Naive B cell (primary cell): ENCODE measurements around the gene NATD1. TPM values are rescaled to one million over a fixed set of nuclear protein-coding genes. Genes with fewer than 3 reads are reported as not detected.

ENCODE experiments used
- ATAC-seq, 2 donors: fragments of 150-1000 bp; cut with Tn5 transposase; 2 replicates each; pipeline ENCODE4 v1.10.0; 2021; ENCODE audit warnings: low read depth in 2 of 2, mild to moderate bottlenecking in 2 of 2, moderate library complexity in 2 of 2
- DNase-seq: peaks from one replicate; pipeline ENCODE4 v3.0.0; 2022
- H3K27ac Mint-ChIP-seq, 6 donors: one replicate each; pipeline ENCODE4 v1.8.0; 2020 to 2022; ENCODE audit warnings: mild to moderate bottlenecking in 6 of 6, mixed read lengths in 6 of 6, moderate library complexity in 5 of 6, inconsistent platforms in 2 of 6
- H3K27me3 Mint-ChIP-seq, 3 donors: one replicate each; pipeline ENCODE4 v1.8.0; 2021 to 2022; ENCODE audit warnings: mixed read lengths in 3 of 3, mild to moderate bottlenecking in 1 of 3
- H3K36me3 Mint-ChIP-seq, 2 donors: one replicate each; pipeline ENCODE4 v1.8.0; 2020 to 2022; ENCODE audit warnings: mixed read lengths in 2 of 2, inconsistent platforms in 1 of 2, mild to moderate bottlenecking in 1 of 2
- H3K4me1 Mint-ChIP-seq, 3 donors: one replicate each; pipeline ENCODE4 v1.8.0; 2020 to 2022; ENCODE audit warnings: mixed read lengths in 3 of 3, inconsistent platforms in 1 of 3, mild to moderate bottlenecking in 1 of 3, moderate library complexity in 1 of 3
- H3K4me3 Mint-ChIP-seq, 8 donors: one replicate each; pipeline ENCODE4 v1.8.0; 2020 to 2022; ENCODE audit warnings: mild to moderate bottlenecking in 8 of 8, mixed read lengths in 8 of 8, moderate library complexity in 8 of 8, inconsistent platforms in 2 of 8
- H3K9me3 Mint-ChIP-seq, 7 donors: one replicate each; pipeline ENCODE4 v1.8.0; 2020 to 2022; ENCODE audit warnings: mixed read lengths in 7 of 7, mild to moderate bottlenecking in 5 of 7, inconsistent platforms in 2 of 7, moderate library complexity in 1 of 7
- polyA plus RNA-seq, 6 donors: library from polyadenylated mRNA; unstranded; fragments of 300-500 nt; fragmentation: Illumina TruSeq; gene quantifications; one replicate each; pipeline ENCODE4 v1.2.3, GENCODE V29; 2021; ENCODE audit warnings: low read depth in 6 of 6

Gene NATD1
- polyA plus RNA-seq, 6 donors from 2014 or later, result 0.52 to 2.2 (median 1.2) TPM; not detected in 1

DNA sequence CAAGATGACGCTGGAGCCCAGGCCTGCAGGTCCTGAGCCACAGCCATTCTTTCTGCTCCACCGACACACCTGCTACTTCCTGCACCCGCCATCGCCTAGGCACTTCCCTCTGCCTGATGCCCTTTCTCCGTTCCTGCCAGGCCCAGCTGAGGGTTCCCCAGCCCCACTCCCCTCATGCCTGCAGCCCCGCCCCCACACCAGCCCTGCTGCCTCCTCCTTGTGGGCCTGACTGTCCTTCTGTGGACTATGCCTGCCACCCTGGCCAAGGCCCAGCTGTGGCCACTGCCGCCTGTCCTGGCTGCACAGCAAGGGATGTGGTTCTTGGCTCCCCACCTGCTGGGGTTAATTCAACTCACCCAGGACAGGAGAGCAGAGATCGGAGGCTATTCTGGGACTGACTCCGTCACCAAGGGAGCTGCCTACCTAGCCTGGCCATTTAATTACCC is 7.5 kb downstream of the NATD1 start:
- peak overlapping the region in 2 of 6 donors; percentile 26 to 73 for H3K27ac Mint-ChIP-seq
- H3K4me3 Mint-ChIP-seq, result no peak overlapping the region
- no peaks in the 10 kb centered on the region for H3K27me3 Mint-ChIP-seq
- DNase-seq (no peak), ATAC-seq (no peak)
- H3K36me3 Mint-ChIP-seq, result no peaks in the 10 kb centered on the region
- H3K9me3 Mint-ChIP-seq, result no peaks in the 10 kb centered on the region
- peaks cover 13 to 25% (median 24%) of the 10 kb centered on the region in 3 donors for H3K4me1 Mint-ChIP-seq

DNA sequence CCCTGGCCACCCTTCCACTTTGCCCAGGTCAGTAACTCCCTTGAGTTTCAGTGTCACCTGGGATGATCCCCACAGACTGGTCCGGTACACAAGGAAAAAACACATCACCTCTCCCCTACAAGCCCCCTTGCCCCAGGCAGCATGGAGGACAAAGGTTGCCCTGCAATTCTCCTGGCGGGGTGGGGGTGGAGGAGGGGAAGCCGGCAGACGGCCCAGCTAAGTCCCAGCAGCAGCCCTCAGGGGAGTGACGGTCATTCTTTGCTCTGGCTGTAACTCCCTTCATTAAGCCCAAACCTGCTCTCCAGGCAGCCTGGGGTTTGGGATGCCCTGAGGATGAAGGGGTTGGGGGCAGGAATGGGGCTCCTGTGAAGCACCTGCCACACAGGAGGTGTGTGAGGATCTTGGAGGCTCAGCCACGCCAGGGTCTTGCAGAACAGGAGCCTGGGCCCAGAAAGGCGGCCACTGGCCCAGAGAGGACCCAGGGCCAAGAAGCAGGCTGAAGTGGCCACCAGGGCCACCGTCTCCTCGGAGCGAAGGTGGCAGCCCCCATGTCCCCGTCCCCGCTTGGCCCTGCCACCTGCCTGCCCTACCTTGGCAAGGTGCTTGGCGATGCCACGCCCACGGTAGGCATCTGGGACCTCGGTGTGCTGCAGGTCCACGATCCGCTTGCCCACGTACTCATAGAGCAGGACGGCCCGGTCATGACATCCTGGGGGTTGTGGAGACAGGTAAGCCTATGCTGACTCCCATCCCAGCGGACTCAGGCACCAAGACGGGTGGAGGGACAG is 9.5 kb downstream of the NATD1 start:
- DNase-seq, result no peak
- no peak overlapping the region for H3K4me3 Mint-ChIP-seq
- ATAC-seq, result no peak
- H3K36me3 Mint-ChIP-seq, result no peaks in the 10 kb centered on the region
- no peaks in the 10 kb centered on the region for H3K27me3 Mint-ChIP-seq
- H3K27ac Mint-ChIP-seq, result no peak overlapping the region
- peaks cover 7 to 17% (median 11%) of the 10 kb centered on the region in 3 donors for H3K4me1 Mint-ChIP-seq
- H3K9me3 Mint-ChIP-seq, result no peaks in the 10 kb centered on the region

DNA sequence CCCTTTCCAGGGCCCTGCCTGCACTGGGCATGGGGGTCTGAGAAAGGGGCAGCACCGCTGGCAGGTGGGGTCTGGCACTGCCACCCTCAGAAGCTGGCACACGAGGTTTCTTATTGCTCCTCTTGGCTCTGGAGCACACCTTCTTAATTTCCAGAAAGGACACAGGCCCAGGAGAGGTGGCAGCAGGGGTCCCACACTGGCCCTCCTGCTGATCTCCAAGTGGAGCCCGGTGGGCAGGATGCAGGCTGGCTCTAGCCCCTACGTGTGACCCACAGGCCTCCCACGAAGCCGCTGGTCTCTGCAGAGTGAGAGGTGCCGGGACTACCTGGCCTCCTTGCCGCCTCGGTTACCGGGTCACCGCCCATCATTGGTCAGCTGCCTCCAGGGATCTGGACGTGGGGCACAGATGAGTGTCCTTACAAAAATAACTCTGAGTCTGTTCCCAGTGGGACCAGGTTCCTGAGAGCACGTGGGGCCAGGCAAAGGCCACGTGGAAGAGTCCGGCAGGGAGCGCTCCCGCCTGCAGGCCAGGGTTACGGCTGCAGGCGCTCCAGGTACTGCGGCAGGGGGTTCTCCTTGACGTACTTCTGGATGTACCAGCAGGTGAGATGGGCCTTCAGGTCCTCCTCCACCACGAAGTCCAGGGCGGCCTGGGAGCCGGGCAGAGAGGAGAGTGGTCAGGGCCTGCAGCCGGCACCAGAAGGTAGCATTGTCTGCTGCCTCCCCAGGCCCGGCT is 10.3 kb downstream of the NATD1 start:
- Mint-ChIP-seq H3K36me3 (no peaks in the 10 kb centered on the region), H3K4me1 (peaks cover 5 to 17% (median 7%) of the 10 kb centered on the region in 3 donors)
- ATAC-seq, result no peak

DNA sequence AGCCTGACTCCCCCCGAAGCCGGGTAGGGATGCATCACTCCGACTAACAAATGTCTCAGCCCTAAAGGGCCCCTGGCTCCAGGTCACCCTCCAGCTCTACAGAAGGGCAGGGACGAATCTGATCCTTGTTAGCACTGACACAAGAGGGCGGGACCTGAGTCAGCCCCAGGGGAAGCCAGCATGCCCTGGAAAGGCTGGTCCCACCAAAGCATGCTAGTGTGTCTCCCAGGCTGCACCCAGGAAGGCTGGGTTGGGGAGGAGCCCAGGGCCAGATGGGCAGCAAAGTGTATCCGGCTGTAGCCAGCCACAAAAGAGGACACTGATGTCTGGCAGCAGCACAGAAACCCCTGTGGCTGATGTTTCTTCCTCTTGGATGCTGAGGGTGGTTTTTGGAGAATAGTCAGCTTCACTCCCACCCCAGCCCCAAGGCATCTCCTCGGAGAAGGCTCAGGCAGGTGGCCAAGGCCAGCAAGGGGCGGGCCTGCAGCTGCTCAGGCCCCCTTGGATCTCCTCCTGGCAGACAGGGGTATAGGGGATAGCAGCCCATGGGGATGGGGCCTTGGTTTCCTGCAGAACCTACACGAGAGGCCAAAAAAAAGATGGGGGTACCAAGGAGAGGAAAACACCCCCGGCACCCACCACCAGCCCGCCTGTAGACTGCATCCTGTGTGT is 11.0 kb downstream of the NATD1 start:
- Mint-ChIP-seq H3K27me3 (no peaks in the 10 kb centered on the region), H3K4me3 (no peak overlapping the region)
- no peak for DNase-seq

More for the DNA sequence above, 10.3 kb downstream of the NATD1 start:
- Mint-ChIP-seq H3K27ac (no peak overlapping the region), H3K4me3 (no peak overlapping the region), H3K27me3 (no peaks in the 10 kb centered on the region), H3K9me3 (no peaks in the 10 kb centered on the region)
- DNase-seq, result no peak

DNA sequence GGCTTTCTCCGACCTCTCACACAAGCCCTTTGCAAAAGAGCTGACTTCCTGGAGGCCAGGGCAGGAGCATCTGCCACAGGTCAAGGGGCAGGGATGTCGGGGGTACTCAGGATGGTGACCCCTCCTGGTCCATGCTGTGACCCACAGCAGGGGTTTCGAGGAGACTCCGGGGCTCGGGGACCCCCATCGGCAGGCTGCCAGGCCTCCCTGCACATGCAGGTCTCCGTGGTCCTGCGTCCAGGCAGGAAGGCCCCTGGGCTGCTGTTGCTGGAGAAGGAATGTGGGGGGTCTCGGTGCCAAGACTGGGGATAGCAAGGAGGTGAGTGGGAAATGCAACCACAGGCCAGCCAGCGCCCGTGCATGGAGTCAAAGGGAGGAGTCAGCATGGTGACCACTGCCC is 11.6 kb downstream of the NATD1 start:
- H3K27me3 Mint-ChIP-seq, result no peaks in the 10 kb centered on the region

More for the DNA sequence above, 11.0 kb downstream of the NATD1 start:
- no peak overlapping the region for H3K27ac Mint-ChIP-seq
- peaks cover 5 to 17% (median 7%) of the 10 kb centered on the region in 3 donors for H3K4me1 Mint-ChIP-seq
- H3K36me3 Mint-ChIP-seq, result no peaks in the 10 kb centered on the region
- no peak for ATAC-seq
- H3K9me3 Mint-ChIP-seq, result no peaks in the 10 kb centered on the region

DNA sequence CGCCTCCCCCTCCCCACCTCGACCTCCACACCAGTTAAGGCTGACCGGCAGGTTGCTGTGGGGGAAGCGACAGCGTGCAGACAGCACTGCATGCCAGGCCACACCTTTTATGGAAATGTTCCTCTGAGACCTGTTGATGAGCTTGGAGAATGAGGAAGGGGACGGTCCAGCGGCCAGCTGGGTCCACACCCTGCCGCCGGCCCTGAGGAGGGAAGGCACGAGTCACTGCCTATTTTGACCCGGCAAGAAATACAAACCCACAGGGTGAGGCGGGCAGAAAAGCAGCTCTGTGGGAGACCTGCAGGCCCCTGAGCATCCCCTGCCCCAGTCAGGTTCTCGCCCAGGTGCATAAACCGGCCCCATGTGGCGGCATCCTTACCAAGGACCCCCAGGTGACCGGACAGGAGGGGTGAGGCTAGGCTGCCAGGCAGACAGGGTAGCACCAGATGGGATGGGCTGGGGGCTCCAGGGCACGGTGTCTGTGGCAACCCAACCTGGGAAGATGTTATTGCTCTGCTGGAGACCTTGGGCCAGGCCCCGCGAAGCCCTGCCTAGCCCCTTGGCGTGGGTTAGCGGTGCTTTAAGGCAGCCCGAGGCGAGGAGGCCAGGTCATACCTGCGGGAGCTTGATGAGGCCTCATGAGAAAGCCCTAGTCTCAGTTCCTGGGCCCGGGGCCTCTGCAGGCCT is 12.7 kb downstream of the NATD1 start:
- H3K27me3 Mint-ChIP-seq, result no peaks in the 10 kb centered on the region
- no peak for ATAC-seq
- H3K36me3 Mint-ChIP-seq, result no peaks in the 10 kb centered on the region
- H3K4me3 Mint-ChIP-seq, result no peak overlapping the region
- peaks cover 0 to 7% (median 5%) of the 10 kb centered on the region in 3 donors for H3K4me1 Mint-ChIP-seq
- H3K27ac Mint-ChIP-seq, result no peak overlapping the region
- peaks cover 0 to 3% (median 0%) of the 10 kb centered on the region in 7 donors for H3K9me3 Mint-ChIP-seq
- no peak for DNase-seq

More for the DNA sequence above, 11.6 kb downstream of the NATD1 start:
- H3K4me1 Mint-ChIP-seq, result peaks cover 5 to 16% (median 7%) of the 10 kb centered on the region in 3 donors
- no peaks in the 10 kb centered on the region for H3K36me3 Mint-ChIP-seq
- H3K9me3 Mint-ChIP-seq, result no peaks in the 10 kb centered on the region
- H3K4me3 Mint-ChIP-seq, result no peak overlapping the region
- ATAC-seq (no peak), DNase-seq (no peak)
- peak overlapping the region in 1 of 6 donors; percentile 79 for H3K27ac Mint-ChIP-seq

DNA sequence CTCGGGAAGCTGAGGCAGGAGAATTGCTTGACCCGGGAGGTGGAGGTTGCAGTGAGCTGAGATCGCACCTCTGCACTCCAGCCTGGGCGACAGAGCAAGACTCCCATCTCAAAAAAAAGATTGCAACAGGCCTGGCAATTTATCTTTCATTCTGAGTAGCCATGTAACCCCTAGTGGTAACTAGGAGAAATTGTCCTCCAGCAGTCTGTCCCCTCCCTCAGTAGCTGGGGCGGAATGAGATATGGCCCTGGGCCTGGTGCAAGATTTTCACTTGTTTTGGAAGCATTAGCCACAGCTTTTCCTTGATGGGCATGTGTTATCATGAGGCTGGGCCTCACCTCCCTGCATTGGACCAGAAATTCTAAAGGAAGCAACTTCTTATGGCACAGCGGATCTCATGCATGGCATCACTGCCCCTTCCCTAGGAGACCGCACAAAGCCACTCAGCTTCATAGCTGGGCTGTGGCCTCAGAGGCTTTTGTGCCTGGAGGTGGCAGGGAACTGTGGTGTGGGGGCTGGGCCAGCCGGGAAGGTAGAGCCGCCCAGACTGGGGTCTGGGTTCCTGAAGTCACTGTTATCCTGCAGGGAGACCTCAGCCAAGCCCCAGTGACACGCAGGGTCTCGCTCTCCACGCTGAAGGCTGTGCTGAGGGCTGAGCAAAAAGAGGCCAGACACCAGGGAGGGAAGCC is 13.4 kb downstream of the NATD1 start:
- Mint-ChIP-seq H3K36me3 (no peaks in the 10 kb centered on the region), H3K4me3 (no peak overlapping the region), H3K27ac (peak overlapping the region in 1 of 6 donors; percentile 39), H3K9me3 (peaks cover 0 to 3% (median 0%) of the 10 kb centered on the region in 7 donors), H3K27me3 (no peaks in the 10 kb centered on the region), H3K4me1 (peaks cover 0 to 7% (median 2%) of the 10 kb centered on the region in 3 donors)
- ATAC-seq (peak in 1 of 2 donors; percentile 35), DNase-seq (no peak)

DNA sequence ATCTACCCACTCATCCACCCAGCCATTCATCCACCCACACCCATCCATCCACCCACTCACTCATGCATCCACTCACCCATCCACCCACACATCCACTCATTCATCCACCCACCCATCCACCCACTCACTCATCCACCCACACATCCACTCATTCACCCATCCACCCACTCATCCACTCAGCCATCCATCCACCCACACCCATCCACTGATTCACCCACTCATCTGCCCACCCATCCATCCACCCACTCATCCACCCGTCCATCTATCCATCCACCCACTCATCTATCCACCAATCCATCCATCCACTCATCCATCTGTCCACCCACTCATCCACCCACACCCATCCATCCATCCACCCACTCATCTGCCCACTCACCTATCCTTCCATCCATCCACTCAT is 17.3 kb downstream of the NATD1 start:
- H3K27ac Mint-ChIP-seq, result no peak overlapping the region
- ATAC-seq, result no peak

DNA sequence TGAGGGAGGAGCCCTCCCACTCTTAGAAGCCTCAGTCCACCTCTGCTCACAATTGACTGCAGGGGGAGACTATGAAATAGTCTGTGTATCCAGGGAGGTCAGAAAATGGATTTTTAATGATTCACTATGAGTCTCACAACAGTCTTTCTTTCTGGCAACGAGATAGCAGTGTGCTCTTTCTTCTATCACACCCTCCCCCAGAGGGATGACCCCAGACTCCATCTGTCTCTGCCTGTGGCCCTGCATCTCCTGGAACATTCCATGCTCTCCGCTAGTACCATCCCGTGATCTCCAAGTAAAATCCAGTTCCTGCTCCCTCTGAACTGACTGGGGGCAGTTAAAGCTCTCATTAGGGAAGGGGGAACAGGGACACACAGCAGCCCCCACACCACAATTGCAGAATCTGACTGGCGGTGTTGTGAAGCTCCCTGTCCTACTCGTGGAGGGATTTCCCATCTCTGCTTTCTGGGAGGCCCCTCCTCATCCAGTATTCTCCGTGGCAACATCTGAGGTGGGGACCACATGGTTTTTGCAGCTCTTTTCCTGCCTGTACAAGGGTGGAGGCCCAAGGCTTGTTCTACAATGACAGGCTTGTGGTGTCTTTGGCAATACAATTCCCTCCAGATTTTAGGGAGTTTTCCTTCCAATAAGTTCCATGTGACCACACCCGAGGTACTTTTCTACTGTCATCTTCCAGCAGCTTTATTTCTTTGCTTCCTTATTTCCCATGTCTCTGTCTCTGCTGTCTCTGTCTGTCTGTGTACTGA is 19.4 kb downstream of the NATD1 start:
- peaks cover 5 to 14% of the 10 kb centered on the region in 2 donors for H3K36me3 Mint-ChIP-seq
- peak overlapping the region in 2 of 6 donors; percentile 12 to 44 for H3K27ac Mint-ChIP-seq
- H3K27me3 Mint-ChIP-seq, result no peaks in the 10 kb centered on the region
- DNase-seq (no peak), ATAC-seq (no peak)
- H3K9me3 Mint-ChIP-seq, result peaks cover 10 to 20% (median 13%) of the 10 kb centered on the region in 7 donors
- H3K4me1 Mint-ChIP-seq, result peaks cover 0 to 4% (median 0%) of the 10 kb centered on the region in 3 donors
- H3K4me3 Mint-ChIP-seq, result no peak overlapping the region

More for the DNA sequence above, 17.3 kb downstream of the NATD1 start:
- H3K36me3 Mint-ChIP-seq, result peaks cover 5 to 14% of the 10 kb centered on the region in 2 donors
- H3K9me3 Mint-ChIP-seq, result peaks cover 10 to 20% (median 13%) of the 10 kb centered on the region in 7 donors
- no peaks in the 10 kb centered on the region for H3K27me3 Mint-ChIP-seq
- DNase-seq, result no peak
- H3K4me3 Mint-ChIP-seq, result no peak overlapping the region
- peaks cover 0 to 6% (median 0%) of the 10 kb centered on the region in 3 donors for H3K4me1 Mint-ChIP-seq

DNA sequence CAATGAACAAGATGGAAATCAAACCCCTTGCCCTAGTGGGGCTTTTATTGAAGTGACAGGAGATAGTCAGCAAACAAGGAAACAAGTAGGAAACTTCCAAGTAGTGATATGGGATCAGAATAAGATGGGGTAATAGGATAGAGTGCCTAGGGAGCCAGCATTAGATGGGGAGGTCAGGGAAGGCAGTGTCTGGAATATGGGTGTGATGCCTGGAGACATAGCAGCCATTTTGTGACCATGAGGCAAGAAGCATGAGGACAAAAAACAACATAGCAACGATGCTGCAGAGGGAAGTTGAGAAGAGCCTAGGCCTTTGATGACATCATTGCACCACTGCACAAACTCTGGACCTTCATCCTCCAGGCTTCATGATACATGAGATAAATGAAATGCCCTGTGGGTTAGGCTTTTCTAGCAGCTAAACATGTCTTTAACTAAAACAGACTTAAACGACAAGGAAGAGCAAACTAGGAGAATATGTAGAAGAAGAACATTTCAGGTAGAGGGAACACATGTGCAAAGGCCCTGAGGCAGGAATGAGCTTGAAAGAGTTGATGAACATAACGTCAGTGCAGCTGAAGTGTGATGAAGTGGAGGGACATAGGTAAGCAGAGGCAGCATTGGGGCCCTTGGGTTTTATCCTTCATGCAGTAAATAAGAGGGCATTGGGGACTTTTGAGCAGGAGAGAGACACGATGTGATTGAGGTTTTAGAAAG is 21.0 kb downstream of the NATD1 start:
- H3K36me3 Mint-ChIP-seq, result peaks cover 5 to 14% of the 10 kb centered on the region in 2 donors
- ATAC-seq (no peak), DNase-seq (no peak)
- H3K9me3 Mint-ChIP-seq, result peaks cover 10 to 20% (median 13%) of the 10 kb centered on the region in 7 donors
- no peak overlapping the region for H3K4me3 Mint-ChIP-seq
- peak overlapping the region in 1 of 6 donors; percentile 58 for H3K27ac Mint-ChIP-seq
- peaks cover 0 to 4% (median 0%) of the 10 kb centered on the region in 3 donors for H3K4me1 Mint-ChIP-seq
- H3K27me3 Mint-ChIP-seq, result no peaks in the 10 kb centered on the region

DNA sequence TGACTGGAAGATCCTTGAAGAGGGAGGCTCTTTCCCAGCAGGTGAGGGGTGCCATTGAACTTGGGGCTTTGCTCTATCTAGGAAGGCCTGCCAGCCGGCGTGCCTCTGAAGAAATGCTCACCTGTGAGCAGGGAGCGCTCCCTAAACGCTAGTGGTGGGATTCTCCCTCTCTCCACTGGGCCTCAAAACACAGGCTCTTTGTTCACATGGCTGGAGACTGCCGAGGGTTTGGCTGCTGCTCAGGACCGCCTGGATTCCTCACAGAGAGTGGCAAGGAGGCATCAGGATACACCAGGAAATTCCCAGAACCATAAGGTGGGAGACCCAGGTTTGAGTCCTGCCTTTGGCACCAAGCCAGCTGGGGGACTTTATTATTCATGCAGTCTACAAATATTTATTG is 21.7 kb downstream of the NATD1 start:
- Mint-ChIP-seq H3K36me3 (peaks cover 5 to 14% of the 10 kb centered on the region in 2 donors), H3K9me3 (peaks cover 10 to 20% (median 13%) of the 10 kb centered on the region in 7 donors), H3K4me1 (peaks cover 0 to 4% (median 0%) of the 10 kb centered on the region in 3 donors), H3K27me3 (no peaks in the 10 kb centered on the region), H3K27ac (no peak overlapping the region), H3K4me3 (no peak overlapping the region)
- DNase-seq (no peak), ATAC-seq (no peak)
